MM.1S (cell line): ENCODE measurements around the gene GBP4.

Experiments used
- DNase-seq: peaks from one replicate; pipeline ENCODE4 v3.0.0-alpha.2; 2015
- H2AFZ ChIP-seq: fragments of 300-600 bp; sonication (generic); 2 replicates; pipeline ENCODE4 v1.6.0; 2016; ENCODE audit warnings: antibody characterized with exemption, low read length
- H3F3A ChIP-seq: fragments of 300-600 bp; sonication (generic); 2 replicates; pipeline ENCODE4 v1.6.1; 2016; ENCODE audit warnings: mild to moderate bottlenecking, antibody characterized with exemption, low read length, moderate library complexity, mixed read lengths; ENCODE audit not compliant: insufficient read depth
- H3K27ac ChIP-seq: fragments of 300-600 bp; sonication (generic); 2 replicates; pipeline ENCODE4 v1.5.1; 2016; ENCODE audit warnings: mild to moderate bottlenecking, low read length
- H3K27me3 ChIP-seq: fragments of 300-600 bp; sonication (generic); replicated peaks from 2 replicates; pipeline ENCODE4 v1.6.0; 2016; ENCODE audit warnings: low read length; ENCODE audit not compliant: insufficient read depth
- H3K36me3 ChIP-seq: fragments of 300-600 bp; sonication (generic); replicated peaks from 2 replicates; pipeline ENCODE4 v1.6.1; 2016; ENCODE audit warnings: mild to moderate bottlenecking, low read length, mixed read lengths; ENCODE audit not compliant: insufficient read depth
- H3K4me1 ChIP-seq: fragments of 300-600 bp; sonication (generic); 2 replicates; pipeline ENCODE4 v1.6.1; 2016; ENCODE audit warnings: low read length, mixed read lengths
- H3K4me2 ChIP-seq: fragments of 300-600 bp; sonication (generic); 2 replicates; pipeline ENCODE4 v1.6.0; 2016; ENCODE audit warnings: low read depth, low read length
- H3K4me3 ChIP-seq: fragments of 300-600 bp; sonication (generic); 2 replicates; pipeline ENCODE4 v1.5.1; 2016; ENCODE audit warnings: low read length, mixed read lengths
- H3K79me2 ChIP-seq: fragments of 300-600 bp; sonication (generic); 2 replicates; pipeline ENCODE4 v1.6.1; 2016; ENCODE audit warnings: mixed run types, low read length, mixed read lengths
- H3K9ac ChIP-seq: fragments of 300-600 bp; sonication (generic); 2 replicates; pipeline ENCODE4 v1.6.1; 2016; ENCODE audit warnings: low read length, mixed read lengths
- H3K9me2 ChIP-seq: fragments of 300-600 bp; sonication (generic); replicated peaks from 2 replicates; pipeline ENCODE4 v1.6.1; 2016; ENCODE audit warnings: mild to moderate bottlenecking, low read length, mixed read lengths; ENCODE audit not compliant: insufficient read depth
- H3K9me3 ChIP-seq: fragments of 300-600 bp; sonication (generic); replicated peaks from 2 replicates; pipeline ENCODE4 v1.6.1; 2016; ENCODE audit warnings: mild to moderate bottlenecking, low read length, mixed read lengths; ENCODE audit not compliant: insufficient read depth
- H4K20me1 ChIP-seq: fragments of 300-600 bp; sonication (generic); 2 replicates; pipeline ENCODE4 v1.6.1; 2016; ENCODE audit warnings: mild to moderate bottlenecking, low read length, moderate library complexity, mixed read lengths; ENCODE audit not compliant: insufficient read depth
- CTCF ChIP-seq: fragments of 300-600 bp; sonication (generic); IDR thresholded peaks from 2 replicates; pipeline ENCODE4 v1.5.1; 2016; ENCODE audit warnings: antibody characterized with exemption, low read length, mixed read lengths
- EZH2 ChIP-seq: fragments of 300-600 bp; sonication (generic); optimal IDR thresholded peaks from 2 replicates; pipeline ENCODE3; 2017; ENCODE audit warnings: low read depth, mild to moderate bottlenecking, antibody characterized with exemption, low read length, mixed read lengths
- EZH2phosphoT487 ChIP-seq: fragments of 300-600 bp; sonication (generic); IDR thresholded peaks from 2 replicates; pipeline ENCODE4 v1.6.1; 2018; ENCODE audit warnings: antibody characterized with exemption, low read length

The GBP4 gene

GRCh38 chr1:89174491-89174890, 24.3 kb downstream of the GBP4 start:
- H3K9me3 ChIP-seq: no peaks in the 10 kb centered on the region
- H3F3A ChIP-seq: no peaks in the 10 kb centered on the region
- H4K20me1 ChIP-seq: no peaks in the 10 kb centered on the region
- no peak overlapping the region for H3K4me3 ChIP-seq
- no peaks in the 10 kb centered on the region for H3K4me1 ChIP-seq
- H3K9ac ChIP-seq: no peak overlapping the region
- H3K79me2 ChIP-seq: no peaks in the 10 kb centered on the region
- H3K27me3 ChIP-seq: no peaks in the 10 kb centered on the region
- H2AFZ ChIP-seq: no peak overlapping the region
- H3K36me3 ChIP-seq: no peaks in the 10 kb centered on the region
- no peaks in the 10 kb centered on the region for H3K9me2 ChIP-seq
- no peak for DNase-seq
- no peak overlapping the region for H3K27ac ChIP-seq
- H3K4me2 ChIP-seq: no peak overlapping the region
- TF ChIP-seq EZH2phosphoT487 (no peak), EZH2 (no peak), CTCF (no peak)

GRCh38 chr1:89172468-89173143, 26.1 kb downstream of the GBP4 start:
- no peak for DNase-seq
- H3K4me3 ChIP-seq: no peak overlapping the region
- TF ChIP-seq CTCF (no peak), EZH2phosphoT487 (no peak), EZH2 (no peak)
- H4K20me1 ChIP-seq: no peaks in the 10 kb centered on the region
- no peak overlapping the region for H2AFZ ChIP-seq
- H3K4me2 ChIP-seq: no peak overlapping the region
- no peaks in the 10 kb centered on the region for H3K9me3 ChIP-seq
- H3F3A ChIP-seq: no peaks in the 10 kb centered on the region
- no peak overlapping the region for H3K9ac ChIP-seq
- no peak overlapping the region for H3K27ac ChIP-seq
- H3K9me2 ChIP-seq: no peaks in the 10 kb centered on the region
- H3K36me3 ChIP-seq: no peaks in the 10 kb centered on the region
- H3K4me1 ChIP-seq: no peaks in the 10 kb centered on the region
- no peaks in the 10 kb centered on the region for H3K27me3 ChIP-seq
- H3K79me2 ChIP-seq: no peaks in the 10 kb centered on the region

- H3K4me3 ChIP-seq: no peak overlapping the region
- H3K27me3 ChIP-seq: no peaks in the 10 kb centered on the region
- no peak overlapping the region for H2AFZ ChIP-seq
- no peak overlapping the region for H3K27ac ChIP-seq
- H3K9me2 ChIP-seq: no peaks in the 10 kb centered on the region
- TF ChIP-seq EZH2phosphoT487: no peak
- no peak for TF ChIP-seq EZH2
- no peak for TF ChIP-seq CTCF
- DNase-seq: no peak
- no peaks in the 10 kb centered on the region for H3K9me3 ChIP-seq
- H3K36me3 ChIP-seq: no peaks in the 10 kb centered on the region
- no peaks in the 10 kb centered on the region for H3F3A ChIP-seq
- no peak overlapping the region for H3K9ac ChIP-seq
- H3K4me2 ChIP-seq: no peak overlapping the region
- H3K79me2 ChIP-seq: no peaks in the 10 kb centered on the region
- no peaks in the 10 kb centered on the region for H4K20me1 ChIP-seq
- no peaks in the 10 kb centered on the region for H3K4me1 ChIP-seq
Measured at GRCh38 chr1:89171067-89171438, 27.7 kb downstream of the GBP4 start.
